Activated naive CD4-positive, alpha-beta T cell treated with anti-CD3 and anti-CD28 coated beads, Interleukin-2, amount 10 ng/mL, durations not matched to agents 7 days and 5 days (primary cell): ENCODE measurements around the gene GLT8D1.
"Not testable (repeated sequence)": the region's sequence is repeated elsewhere in the genome, so short reads cannot be mapped to it uniquely, and the experiment has no call there.

ENCODE experiments used
- CTCF ChIA-PET: fragments of 350-600 bp; sonication (Branson Sonifier 250); formaldehyde crosslinking; loops from one replicate; lab custom pipeline; 2021; ENCODE audit warnings: antibody characterized with exemption; lab: Charles Lee
- DNase-seq: peaks from one replicate; pipeline ENCODE4 v3.0.0-alpha.2; 2020
- H3K27ac Mint-ChIP-seq: one replicate; pipeline ENCODE4 v1.8.0; 2021; ENCODE audit warnings: mild to moderate bottlenecking, moderate library complexity, mixed read lengths
- H3K27me3 Mint-ChIP-seq: one replicate; pipeline ENCODE4 v1.8.0; 2021; ENCODE audit warnings: mild to moderate bottlenecking, mixed read lengths
- H3K36me3 Mint-ChIP-seq: one replicate; pipeline ENCODE4 v1.8.0; 2021; ENCODE audit warnings: mixed read lengths
- H3K4me1 Mint-ChIP-seq: one replicate; pipeline ENCODE4 v1.8.0; 2021; ENCODE audit warnings: mixed read lengths
- H3K4me3 Mint-ChIP-seq: one replicate; pipeline ENCODE4 v1.8.0; 2021; ENCODE audit warnings: mild to moderate bottlenecking, moderate library complexity, mixed read lengths
- H3K9me3 Mint-ChIP-seq: one replicate; pipeline ENCODE4 v1.8.0; 2021; ENCODE audit warnings: mixed read lengths

GLT8D1 gene

GRCh38 chr3:52679811-52680210 is 25.8 kb downstream of the GLT8D1 start:
- H3K9me3 Mint-ChIP-seq: no peaks in the 10 kb centered on the region
- CTCF ChIA-PET: no interaction called here
- H3K36me3 Mint-ChIP-seq: peaks cover 57% of the 10 kb centered on the region
- no peak overlapping the region for H3K27ac Mint-ChIP-seq
- peaks cover 38% of the 10 kb centered on the region for H3K4me1 Mint-ChIP-seq
- no peak for DNase-seq
- no peak overlapping the region for H3K4me3 Mint-ChIP-seq
- no peaks in the 10 kb centered on the region for H3K27me3 Mint-ChIP-seq

- no peak for DNase-seq
- Mint-ChIP-seq H3K27ac (no peak overlapping the region), H3K4me1 (peaks cover 31% of the 10 kb centered on the region), H3K4me3 (no peak overlapping the region), H3K9me3 (no peaks in the 10 kb centered on the region), H3K27me3 (no peaks in the 10 kb centered on the region), H3K36me3 (peaks cover 52% of the 10 kb centered on the region)
- CTCF ChIA-PET: no interaction called here
Measured at GRCh38 chr3:52679199-52679538, 26.4 kb downstream of the GLT8D1 start.

- H3K27ac Mint-ChIP-seq: no peak overlapping the region
- no peak for DNase-seq
- no peaks in the 10 kb centered on the region for H3K27me3 Mint-ChIP-seq
- peaks cover 53% of the 10 kb centered on the region for H3K36me3 Mint-ChIP-seq
- peaks cover 25% of the 10 kb centered on the region for H3K4me1 Mint-ChIP-seq
- H3K9me3 Mint-ChIP-seq: no peaks in the 10 kb centered on the region
- no peak overlapping the region for H3K4me3 Mint-ChIP-seq
- CTCF ChIA-PET: interaction anchor here (0.6 kb wide), 1 partner anchor 66 kb away, joined by 3 read pairs; no protein-coding TSS in a partner anchor
Measured at GRCh38 chr3:52678265-52679198, 27.1 kb downstream of the GLT8D1 start.

- CTCF ChIA-PET, H3K9me3 Mint-ChIP-seq, H3K27ac Mint-ChIP-seq, H3K27me3 Mint-ChIP-seq, H3K4me3 Mint-ChIP-seq, DNase-seq: not testable (repeated sequence)
- Mint-ChIP-seq H3K4me1 (peaks cover 17% of the 10 kb centered on the region), H3K36me3 (peaks cover 60% of the 10 kb centered on the region)
Measured at GRCh38 chr3:52676201-52676600, 29.4 kb downstream of the GLT8D1 start.

GRCh38 chr3:52671676-52672075 is 33.9 kb downstream of the GLT8D1 start:
- CTCF ChIA-PET: no interaction called here
- Mint-ChIP-seq H3K9me3 (no peaks in the 10 kb centered on the region), H3K27ac (no peak overlapping the region), H3K4me1 (peaks cover 19% of the 10 kb centered on the region), H3K27me3 (no peaks in the 10 kb centered on the region), H3K36me3 (peaks cover 51% of the 10 kb centered on the region), H3K4me3 (no peak overlapping the region)
- DNase-seq: no peak

GRCh38 chr3:52670621-52671521 is 34.7 kb downstream of the GLT8D1 start:
- H3K9me3 Mint-ChIP-seq: no peaks in the 10 kb centered on the region
- H3K27me3 Mint-ChIP-seq: no peaks in the 10 kb centered on the region
- no peak overlapping the region for H3K4me3 Mint-ChIP-seq
- CTCF ChIA-PET: no interaction called here
- H3K36me3 Mint-ChIP-seq: peaks cover 49% of the 10 kb centered on the region
- H3K4me1 Mint-ChIP-seq: peaks cover 19% of the 10 kb centered on the region
- H3K27ac Mint-ChIP-seq: peak overlapping the region; percentile 2
- DNase-seq: no peak

GRCh38 chr3:52663098-52663497 is 42.5 kb downstream of the GLT8D1 start:
- Mint-ChIP-seq H3K27ac (no peak overlapping the region), H3K4me3 (no peak overlapping the region), H3K36me3 (peaks cover 48% of the 10 kb centered on the region), H3K27me3 (no peaks in the 10 kb centered on the region), H3K4me1 (no peaks in the 10 kb centered on the region), H3K9me3 (no peaks in the 10 kb centered on the region)
- CTCF ChIA-PET: interaction anchor here (0.7 kb wide), 1 partner anchor 37 kb away, joined by 3 read pairs; no protein-coding TSS in a partner anchor
- no peak for DNase-seq

- Mint-ChIP-seq H3K27me3 (no peaks in the 10 kb centered on the region), H3K27ac (no peak overlapping the region), H3K36me3 (peaks cover 56% of the 10 kb centered on the region), H3K4me1 (no peaks in the 10 kb centered on the region), H3K4me3 (no peak overlapping the region), H3K9me3 (no peaks in the 10 kb centered on the region)
- no peak for DNase-seq
- CTCF ChIA-PET: interaction anchor here (0.8 kb wide), 1 partner anchor 124 kb away, joined by 3 read pairs; the partner anchor contains the start of gene UQCC5
Measured at GRCh38 chr3:52660046-52660445, 45.5 kb downstream of the GLT8D1 start.

GRCh38 chr3:52655895-52656294 is 49.7 kb downstream of the GLT8D1 start:
- Mint-ChIP-seq H3K27ac (no peak overlapping the region), H3K4me1 (no peaks in the 10 kb centered on the region), H3K9me3 (no peaks in the 10 kb centered on the region), H3K36me3 (peaks cover 37% of the 10 kb centered on the region), H3K27me3 (no peaks in the 10 kb centered on the region), H3K4me3 (no peak overlapping the region)
- CTCF ChIA-PET: no interaction called here
- no peak for DNase-seq

GRCh38 chr3:52651592-52651991 is 54.0 kb downstream of the GLT8D1 start:
- no peaks in the 10 kb centered on the region for H3K27me3 Mint-ChIP-seq
- no peak overlapping the region for H3K4me3 Mint-ChIP-seq
- H3K9me3 Mint-ChIP-seq: no peaks in the 10 kb centered on the region
- peaks cover 3% of the 10 kb centered on the region for H3K4me1 Mint-ChIP-seq
- no peak overlapping the region for H3K27ac Mint-ChIP-seq
- no peak for DNase-seq
- H3K36me3 Mint-ChIP-seq: peaks cover 48% of the 10 kb centered on the region
- CTCF ChIA-PET: interaction anchor here (0.9 kb wide), 1 partner anchor 180 kb away, joined by 4 read pairs; no protein-coding TSS in a partner anchor

- H3K4me3 Mint-ChIP-seq: no peak overlapping the region
- H3K36me3 Mint-ChIP-seq: peaks cover 44% of the 10 kb centered on the region
- peaks cover 3% of the 10 kb centered on the region for H3K4me1 Mint-ChIP-seq
- no peak for DNase-seq
- H3K9me3 Mint-ChIP-seq: no peaks in the 10 kb centered on the region
- peak overlapping the region; percentile 37 for H3K27ac Mint-ChIP-seq
- H3K27me3 Mint-ChIP-seq: no peaks in the 10 kb centered on the region
- CTCF ChIA-PET: no interaction called here
Measured at GRCh38 chr3:52650439-52650838, 55.2 kb downstream of the GLT8D1 start.

- Mint-ChIP-seq H3K27ac (peak overlapping the region; percentile 5), H3K27me3 (no peaks in the 10 kb centered on the region), H3K4me3 (no peak overlapping the region), H3K4me1 (peaks cover 3% of the 10 kb centered on the region), H3K9me3 (no peaks in the 10 kb centered on the region), H3K36me3 (peaks cover 47% of the 10 kb centered on the region)
- no peak for DNase-seq
- CTCF ChIA-PET: interaction anchor here (1.0 kb wide), 1 partner anchor 26 kb away, joined by 4 read pairs; no protein-coding TSS in a partner anchor
Measured at GRCh38 chr3:52649461-52650210, 56.0 kb downstream of the GLT8D1 start.

GRCh38 chr3:52645549-52645948 is 60.0 kb downstream of the GLT8D1 start:
- DNase-seq: no peak
- peak overlapping the region; percentile 11 for H3K27ac Mint-ChIP-seq
- H3K36me3 Mint-ChIP-seq: peaks cover 55% of the 10 kb centered on the region
- H3K4me1 Mint-ChIP-seq: peaks cover 3% of the 10 kb centered on the region
- no peak overlapping the region for H3K4me3 Mint-ChIP-seq
- CTCF ChIA-PET: no interaction called here
- no peaks in the 10 kb centered on the region for H3K27me3 Mint-ChIP-seq
- H3K9me3 Mint-ChIP-seq: no peaks in the 10 kb centered on the region
